Keratinocyte (primary cell): ENCODE measurements around the gene SMPD3. TPM values are rescaled to one million over a fixed set of nuclear protein-coding genes. Genes with fewer than 3 reads are reported as not detected.

Source experiments
- DNase-seq: peaks from one replicate; pipeline ENCODE4 v3.0.0-alpha.2; 2011; ENCODE audit warnings: low read depth, missing footprints, low spot score
- FAIRE-seq: peaks from 2 replicates; lab custom pipeline; 2011; peaks lifted over from hg19 to GRCh38; lab: Jason Lieb, UNC
- H2AFZ ChIP-seq: 2 replicates; pipeline ENCODE4 v1.6.0; 2012; ENCODE audit warnings: low read length, control low read depth, inconsistent platforms; ENCODE audit not compliant: control insufficient read depth
- H3K27ac ChIP-seq: 2 replicates; pipeline ENCODE4 v1.5.1; 2011; ENCODE audit warnings: low read length; ENCODE audit not compliant: control insufficient read depth, insufficient read depth
- H3K27me3 ChIP-seq: 3 replicates; pipeline ENCODE4 v1.6.0; 2011; ENCODE audit warnings: low read length; ENCODE audit not compliant: control insufficient read depth, insufficient read depth; ENCODE audit errors: extremely low read depth
- H3K36me3 ChIP-seq, 2 experiments: 2 replicates in 1 of 2; 3 replicates in 1 of 2; pipeline ENCODE4 v1.5.1; 2011; ENCODE audit warnings: low read length in 2 of 2, mild to moderate bottlenecking in 1 of 2; ENCODE audit not compliant: control insufficient read depth in 2 of 2, insufficient read depth in 2 of 2; ENCODE audit errors: extremely low read depth in 1 of 2
- H3K4me1 ChIP-seq: 3 replicates; pipeline ENCODE4 v1.5.1; 2011; ENCODE audit warnings: low read length; ENCODE audit not compliant: control insufficient read depth, insufficient read depth; ENCODE audit errors: extremely low read depth
- H3K4me2 ChIP-seq: 3 replicates; pipeline ENCODE4 v1.6.0; 2011; ENCODE audit warnings: low read depth, low read length; ENCODE audit not compliant: control insufficient read depth, insufficient read depth; ENCODE audit errors: extremely low read depth
- H3K4me3 ChIP-seq, 3 experiments: fragments of 200-600 bp in 1 of 3; sonication (generic) in 1 of 3; 2 replicates in 2 of 3; 3 replicates in 1 of 3; pipeline ENCODE4 v1.5.1; 2011 to 2016; ENCODE audit warnings: low read length in 3 of 3, mild to moderate bottlenecking in 3 of 3, control low read depth in 2 of 3, inconsistent platforms in 1 of 3, low read depth in 1 of 3, mixed read lengths in 1 of 3, mixed run types in 1 of 3, moderate library complexity in 1 of 3; ENCODE audit not compliant: control insufficient read depth in 2 of 3, insufficient read depth in 2 of 3; ENCODE audit errors: extremely low read depth in 1 of 3
- H3K79me2 ChIP-seq: 2 replicates; pipeline ENCODE4 v1.6.0; 2012; ENCODE audit warnings: low read length; ENCODE audit not compliant: control insufficient read depth, insufficient read depth
- H3K9ac ChIP-seq: 3 replicates; pipeline ENCODE4 v1.6.0; 2011; ENCODE audit warnings: low read length; ENCODE audit not compliant: control insufficient read depth, insufficient read depth; ENCODE audit errors: extremely low read depth
- H3K9me1 ChIP-seq: 3 replicates; pipeline ENCODE4 v1.6.0; 2011; ENCODE audit warnings: low read length; ENCODE audit not compliant: control insufficient read depth, insufficient read depth; ENCODE audit errors: extremely low read depth
- H3K9me3 ChIP-seq: 2 replicates; pipeline ENCODE4 v1.5.1; 2012; ENCODE audit warnings: low read depth, low read length; ENCODE audit not compliant: control insufficient read depth
- H4K20me1 ChIP-seq: 3 replicates; pipeline ENCODE4 v1.6.0; 2011; ENCODE audit warnings: low read length; ENCODE audit not compliant: control insufficient read depth, insufficient read depth; ENCODE audit errors: extremely low read depth
- EZH2 ChIP-seq: IDR thresholded peaks from one replicate; pipeline ENCODE4 v1.6.1; 2012; ENCODE audit warnings: inconsistent platforms, mild to moderate bottlenecking, low read length, moderate library complexity
- dilution Hi-C: fragments of 300-500 bp; cut with MboI; formaldehyde crosslinking; loops from one replicate; pipeline ENCODE4 v1.7.0; 2020; ENCODE audit warnings: low sequenced_read_pairs; ENCODE audit not compliant: extremely low pct_ligation_motif_present
- polyA plus RNA-seq, 5 experiments: library from polyadenylated mRNA; depleted of rRNA in 3 of 5; stranded (reverse) in 3 of 5; stranded (forward) in 1 of 5; unstranded in 1 of 5; fragments of >200 nt; gene quantifications; 1 replicate in 1 of 5; 2 replicates in 3 of 5; 3 replicates in 1 of 5; pipeline versions ENCODE4 v1.2.1 to v1.2.3, GENCODE V29; 2011 to 2012; ENCODE audit warnings: missing spikeins in 2 of 5, low read depth in 1 of 5, low replicate concordance in 1 of 5
- TF ChIP-seq, protein P1 (sequence below), 3 experiments: IDR thresholded peaks in 1 of 3; conservative IDR thresholded peaks in 1 of 3; optimal IDR thresholded peaks in 1 of 3; 2 replicates in 2 of 3; 3 replicates in 1 of 3; pipeline versions ENCODE3 to v1.5.1; 2011; ENCODE audit warnings: low read length in 3 of 3, mild to moderate bottlenecking in 3 of 3, moderate library complexity in 2 of 3, control low read depth in 1 of 3, inconsistent platforms in 1 of 3; ENCODE audit not compliant: insufficient read depth in 2 of 3; ENCODE audit errors: extremely low read depth in 1 of 3

The SMPD3 gene
- polyA plus RNA-seq, 1 donor (not counting 4 experiments of a cell fraction or from before 2014, with no cell fraction given), result 0.34 TPM

DNA sequence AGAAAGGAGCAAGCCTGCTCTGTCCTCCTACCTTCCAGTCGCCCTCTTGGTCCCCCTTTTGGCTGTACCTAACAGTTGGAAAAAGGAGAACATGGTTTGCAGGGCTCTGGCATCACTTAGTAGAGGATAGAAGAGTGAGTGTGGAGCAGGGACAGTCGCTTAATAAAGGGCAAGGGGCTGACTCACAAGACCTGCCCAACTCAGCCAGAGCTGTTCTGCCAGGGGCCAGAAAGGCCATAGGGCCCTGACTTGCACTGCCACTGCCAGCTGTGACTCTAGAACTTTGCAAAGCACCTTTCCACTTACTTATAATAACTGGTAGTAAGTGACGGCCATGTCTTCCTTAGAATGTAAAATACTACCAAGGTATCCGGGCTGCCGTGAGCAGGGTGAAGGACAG is 124.0 kb downstream of the SMPD3 start:
- no peaks in the 10 kb centered on the region for H3K9me1 ChIP-seq
- no peaks in the 10 kb centered on the region for H3K4me1 ChIP-seq
- H2AFZ ChIP-seq, result no peak overlapping the region
- H4K20me1 ChIP-seq, result no peaks in the 10 kb centered on the region
- no peak overlapping the region for H3K27ac ChIP-seq
- TF ChIP-seq EZH2, result no peak
- TF ChIP-seq, protein P1, sequence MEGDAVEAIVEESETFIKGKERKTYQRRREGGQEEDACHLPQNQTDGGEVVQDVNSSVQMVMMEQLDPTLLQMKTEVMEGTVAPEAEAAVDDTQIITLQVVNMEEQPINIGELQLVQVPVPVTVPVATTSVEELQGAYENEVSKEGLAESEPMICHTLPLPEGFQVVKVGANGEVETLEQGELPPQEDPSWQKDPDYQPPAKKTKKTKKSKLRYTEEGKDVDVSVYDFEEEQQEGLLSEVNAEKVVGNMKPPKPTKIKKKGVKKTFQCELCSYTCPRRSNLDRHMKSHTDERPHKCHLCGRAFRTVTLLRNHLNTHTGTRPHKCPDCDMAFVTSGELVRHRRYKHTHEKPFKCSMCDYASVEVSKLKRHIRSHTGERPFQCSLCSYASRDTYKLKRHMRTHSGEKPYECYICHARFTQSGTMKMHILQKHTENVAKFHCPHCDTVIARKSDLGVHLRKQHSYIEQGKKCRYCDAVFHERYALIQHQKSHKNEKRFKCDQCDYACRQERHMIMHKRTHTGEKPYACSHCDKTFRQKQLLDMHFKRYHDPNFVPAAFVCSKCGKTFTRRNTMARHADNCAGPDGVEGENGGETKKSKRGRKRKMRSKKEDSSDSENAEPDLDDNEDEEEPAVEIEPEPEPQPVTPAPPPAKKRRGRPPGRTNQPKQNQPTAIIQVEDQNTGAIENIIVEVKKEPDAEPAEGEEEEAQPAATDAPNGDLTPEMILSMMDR (optimal IDR thresholded peaks at IDR 0.05 in 1 of 3, IDR thresholded peaks at IDR 0.05 in 1 of 3, conservative IDR thresholded peaks at IDR 0.05 in 1 of 3; ENCODE audit: extremely low read depth in 1 of 3, insufficient read depth in 2 of 3, low read length in 3 of 3), result no peak
- no peaks in the 10 kb centered on the region for H3K79me2 ChIP-seq
- no peak overlapping the region for H3K9ac ChIP-seq
- no peaks in the 10 kb centered on the region for H3K27me3 ChIP-seq
- no peak overlapping the region for H3K4me2 ChIP-seq
- FAIRE-seq (no peak), DNase-seq (no peak)
- H3K4me3 ChIP-seq, result no peak overlapping the region
- peaks cover 2 to 4% of the 10 kb centered on the region in 2 experiments for H3K36me3 ChIP-seq
- dilution Hi-C loops, result no loop called here
- no peaks in the 10 kb centered on the region for H3K9me3 ChIP-seq

DNA sequence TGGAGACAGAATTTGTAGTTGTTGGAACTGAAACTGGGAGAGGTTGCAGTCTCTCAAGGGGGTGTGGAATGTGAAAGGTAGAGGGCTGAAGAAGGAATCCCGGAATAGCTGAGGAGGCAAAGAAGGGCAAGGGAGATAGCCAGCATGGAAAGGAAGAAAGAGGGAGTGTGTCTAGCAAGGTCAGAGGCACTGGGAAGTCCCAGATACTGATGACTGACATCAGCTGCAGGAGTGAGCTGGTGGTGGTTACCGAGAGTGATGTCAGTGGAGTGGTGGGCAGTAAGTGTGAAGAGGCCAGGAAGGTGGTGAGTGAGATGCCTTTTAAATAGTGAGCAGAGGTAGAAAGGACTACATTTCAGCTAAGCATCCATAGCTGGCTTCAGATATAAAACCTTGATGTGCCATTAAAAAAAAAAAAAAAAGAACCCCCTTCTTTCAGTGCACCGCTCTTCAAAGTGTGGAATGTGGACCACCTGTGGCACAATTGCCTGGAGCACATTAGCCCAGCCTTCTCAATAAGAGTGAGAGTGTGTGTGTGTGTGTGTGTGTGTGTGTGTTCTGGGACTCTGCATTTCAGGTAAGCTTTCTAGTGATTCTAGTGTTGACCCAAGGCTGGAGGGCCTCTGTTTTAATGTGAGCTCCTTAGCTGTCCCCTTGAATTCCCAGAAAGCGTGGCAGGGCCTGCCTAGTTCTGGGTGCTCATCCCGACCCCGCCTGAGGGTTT is 129.0 kb downstream of the SMPD3 start:
- no peak overlapping the region for H2AFZ ChIP-seq
- H3K36me3 ChIP-seq, result peaks cover 0 to 9% of the 10 kb centered on the region in 2 experiments
- H4K20me1 ChIP-seq, result no peaks in the 10 kb centered on the region
- DNase-seq (no peak), FAIRE-seq (no peak)
- no peak overlapping the region for H3K4me2 ChIP-seq
- no peaks in the 10 kb centered on the region for H3K79me2 ChIP-seq
- H3K4me1 ChIP-seq, result no peaks in the 10 kb centered on the region
- H3K9me3 ChIP-seq, result no peaks in the 10 kb centered on the region
- no peaks in the 10 kb centered on the region for H3K9me1 ChIP-seq
- no peaks in the 10 kb centered on the region for H3K27me3 ChIP-seq
- TF ChIP-seq EZH2, result no peak
- TF ChIP-seq, protein P1 (optimal IDR thresholded peaks at IDR 0.05 in 1 of 3, IDR thresholded peaks at IDR 0.05 in 1 of 3, conservative IDR thresholded peaks at IDR 0.05 in 1 of 3; ENCODE audit: extremely low read depth in 1 of 3, insufficient read depth in 2 of 3, low read length in 3 of 3), result no peak
- dilution Hi-C loops, result no loop called here
- no peak overlapping the region for H3K9ac ChIP-seq
- H3K27ac ChIP-seq, result no peak overlapping the region
- H3K4me3 ChIP-seq, result no peak overlapping the region
